ENCODE data around the gene ARSG. TPM values are rescaled to one million over a fixed set of nuclear protein-coding genes. Genes with fewer than 3 reads are reported as not detected.

ARSG gene
- total and polyA plus RNA-seq, 4 donors = 1.5 to 5.4 (median 2.3) TPM

Small RNA genes lying within 50 kb of the gene (small RNA-seq; reads per million reads assigned to genes)
- gene MIR635 = not detected

Other genes starting within 250 kb of the ARSG start
- gene AMZ2, start 43.5 kb upstream of the ARSG start, total RNA-seq = 10 to 100 TPM; 11.6 to 15.5 TPM
- gene AMZ2, start 43.5 kb upstream of the ARSG start, polyA plus RNA-seq = 10 to 100 TPM; 19.1 to 19.6 TPM
- under 1 TPM; 0.89 to 0.92 TPM for gene SLC16A6, start 368 bp upstream of the ARSG start, total RNA-seq
- gene SLC16A6, start 368 bp upstream of the ARSG start, polyA plus RNA-seq = under 1 TPM; 0.11 to 0.29 TPM
- gene WIPI1, start 166.0 kb downstream of the ARSG start, total RNA-seq = 10 to 100 TPM; 37.9 to 48.6 TPM
- gene WIPI1, start 166.0 kb downstream of the ARSG start, polyA plus RNA-seq = 10 to 100 TPM; 21.1 to 21.7 TPM
- 100 to 1,000 TPM; 117 to 118 TPM for gene PRKAR1A, start 220.9 kb downstream of the ARSG start, total RNA-seq
- 10 to 100 TPM; 55.6 to 91.2 TPM for gene PRKAR1A, start 220.9 kb downstream of the ARSG start, polyA plus RNA-seq